Measurements from ENCODE around the gene GOLGA6L26.
"Not testable (repeated sequence)": the region's sequence is repeated elsewhere in the genome, so short reads cannot be mapped to it uniquely, and the experiment has no call there.

The GOLGA6L26 gene, protein sequence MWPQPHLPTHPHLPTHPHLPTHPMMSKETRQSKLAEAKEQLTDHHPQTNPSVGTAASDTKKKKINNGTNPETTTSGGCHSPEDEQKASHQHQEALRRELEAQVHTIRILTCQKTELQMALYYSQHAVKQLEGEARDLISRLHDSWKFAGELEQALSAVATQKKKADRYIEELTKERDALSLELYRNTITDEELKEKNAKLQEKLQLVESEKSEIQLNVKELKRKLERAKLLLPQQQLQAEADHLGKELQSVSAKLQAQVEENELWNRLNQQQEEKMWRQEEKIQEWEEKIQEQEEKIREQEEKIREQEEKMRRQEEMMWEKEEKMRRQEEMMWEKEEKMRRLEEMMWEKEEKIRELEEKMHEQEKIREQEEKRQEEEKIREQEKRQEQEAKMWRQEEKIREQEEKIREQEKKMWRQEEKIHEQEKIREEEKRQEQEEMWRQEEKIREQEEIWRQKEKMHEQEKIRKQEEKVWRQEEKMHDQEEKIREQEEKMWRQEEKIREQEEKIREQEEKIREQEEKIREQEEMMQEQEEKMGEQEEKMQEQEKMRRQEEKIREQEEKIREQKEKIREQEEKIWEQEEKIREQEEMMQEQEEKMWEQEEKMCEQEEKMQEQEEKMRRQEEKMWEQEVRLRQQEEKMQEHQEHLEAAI

DNA sequence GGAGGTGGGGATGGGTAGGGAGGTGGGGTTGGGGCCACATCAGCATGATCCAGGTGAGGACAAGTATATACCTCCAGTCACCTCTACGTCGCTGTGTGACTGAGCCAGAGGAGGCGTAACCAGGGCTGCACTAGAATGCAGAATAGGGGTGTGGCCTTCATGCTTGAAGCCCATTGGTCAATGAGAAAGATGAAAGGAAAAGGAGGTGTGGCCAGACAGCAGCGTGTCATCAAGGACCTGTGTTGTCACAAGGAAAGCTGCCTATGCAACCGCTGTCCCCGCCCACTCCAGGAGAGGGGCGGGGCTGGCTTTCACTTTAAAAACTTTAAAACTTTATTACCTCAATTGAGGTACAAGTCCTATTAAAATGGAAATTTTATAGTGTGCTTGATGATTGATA is at the start of gene GOLGA6L26:
TSS of gene GOLGA6L26 (minus strand) at position 101 of the 400 bp plus-strand sequence. CDS start at position 40, 61 bp downstream.
- DNase-seq = not testable (repeated sequence)

DNA sequence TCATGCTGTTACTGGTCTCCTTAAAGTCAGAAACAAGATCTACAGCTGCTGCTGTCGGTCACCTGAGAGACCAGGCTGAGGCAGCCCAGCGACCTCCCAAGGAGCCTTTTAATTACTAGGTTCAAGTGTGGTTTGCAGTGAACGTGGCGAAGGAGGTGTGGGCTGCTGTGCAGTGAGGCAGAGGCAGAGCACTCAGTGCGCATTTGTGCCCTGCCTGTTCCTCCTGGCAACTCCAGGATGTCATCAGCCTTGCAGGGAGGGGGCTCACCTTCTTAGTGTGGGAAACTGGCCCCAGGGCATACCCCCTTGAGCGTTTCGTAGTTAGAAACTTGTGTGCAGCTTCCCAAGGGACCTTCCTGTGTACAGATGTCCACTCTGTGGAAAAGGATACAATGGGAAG is 47.2 kb upstream of the GOLGA6L26 start:
- not testable (repeated sequence) for DNase-seq

GRCh38 chr15:23380700-23381099 is 46.7 kb upstream of the GOLGA6L26 start:
- not testable (repeated sequence) for DNase-seq

- DNase-seq = not testable (repeated sequence)
These were observed 45.0 kb upstream of the GOLGA6L26 start for GRCh38 chr15:23378946-23379345.

DNA sequence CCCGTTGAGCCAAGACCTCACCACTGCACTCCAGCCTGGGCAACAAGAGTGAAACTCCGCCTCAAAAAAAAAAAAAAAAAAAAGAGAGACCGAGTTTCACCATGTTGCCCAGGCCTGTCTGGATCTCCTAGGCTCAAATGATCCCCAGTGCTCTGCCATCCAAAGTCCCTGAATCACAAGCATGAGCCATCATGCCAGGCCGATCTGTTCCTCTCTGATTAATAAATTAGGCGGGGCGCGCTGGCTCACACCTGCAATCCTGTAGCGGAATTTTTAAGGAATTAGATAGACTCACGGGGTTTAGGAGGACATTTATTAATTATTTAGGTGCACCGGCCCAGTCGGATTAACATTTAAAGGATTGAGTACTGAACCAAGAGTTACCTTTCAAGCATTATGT is 40.2 kb upstream of the GOLGA6L26 start:
- DNase-seq = not testable (repeated sequence)

GRCh38 chr15:23372891-23373600 is 39.0 kb upstream of the GOLGA6L26 start:
- not testable (repeated sequence) for DNase-seq

GRCh38 chr15:23372284-23372683 is 38.3 kb upstream of the GOLGA6L26 start:
- DNase-seq = no peak

GRCh38 chr15:23371868-23372267 is 37.9 kb upstream of the GOLGA6L26 start:
- DNase-seq = not testable (repeated sequence)

- DNase-seq = not testable (repeated sequence)
These were observed 37.1 kb upstream of the GOLGA6L26 start for GRCh38 chr15:23371134-23371533.

- DNase-seq = no peak
These were observed 36.6 kb upstream of the GOLGA6L26 start for GRCh38 chr15:23370578-23370977.

DNA sequence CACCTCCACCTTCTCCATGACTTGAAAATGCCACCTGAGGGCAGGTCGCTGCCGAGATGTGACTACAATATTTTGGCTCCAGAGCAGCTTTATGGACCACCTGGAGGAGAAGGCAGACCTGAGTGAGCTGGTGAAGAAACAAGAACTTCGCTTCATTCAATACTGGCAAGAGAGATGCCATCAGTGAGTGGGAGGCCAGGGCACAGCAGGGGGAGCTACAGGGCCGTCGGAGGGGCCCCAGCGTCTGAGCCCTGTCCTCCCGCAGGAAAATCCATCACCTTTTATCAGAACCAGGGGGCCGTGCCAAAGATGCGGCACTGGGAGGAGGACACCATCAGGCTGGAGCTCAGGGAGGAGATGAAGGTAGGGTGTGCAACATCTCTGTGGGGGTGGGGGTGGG is 30.3 kb upstream of the GOLGA6L26 start:
- DNase-seq = not testable (repeated sequence)

DNA sequence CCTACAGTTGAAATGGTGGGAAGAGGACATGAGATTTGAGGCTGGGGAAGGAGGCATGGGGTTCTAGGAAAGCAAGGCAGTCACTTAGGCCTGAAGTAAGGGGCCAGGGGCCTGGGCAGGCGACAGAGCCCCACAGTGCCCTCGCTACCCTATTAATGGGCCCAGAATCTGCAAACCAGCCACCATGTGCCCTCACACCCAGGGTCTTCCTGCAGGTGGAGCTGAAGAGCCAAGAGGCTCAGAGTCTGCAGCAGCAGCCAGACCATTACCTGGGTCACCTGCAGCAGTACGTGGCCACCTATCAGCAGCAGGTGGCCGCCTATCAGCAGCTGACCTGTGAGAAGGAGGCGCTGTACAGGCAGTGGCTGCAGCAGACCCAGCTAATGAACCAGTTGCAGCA is 28.6 kb upstream of the GOLGA6L26 start:
- DNase-seq = not testable (repeated sequence)

DNA sequence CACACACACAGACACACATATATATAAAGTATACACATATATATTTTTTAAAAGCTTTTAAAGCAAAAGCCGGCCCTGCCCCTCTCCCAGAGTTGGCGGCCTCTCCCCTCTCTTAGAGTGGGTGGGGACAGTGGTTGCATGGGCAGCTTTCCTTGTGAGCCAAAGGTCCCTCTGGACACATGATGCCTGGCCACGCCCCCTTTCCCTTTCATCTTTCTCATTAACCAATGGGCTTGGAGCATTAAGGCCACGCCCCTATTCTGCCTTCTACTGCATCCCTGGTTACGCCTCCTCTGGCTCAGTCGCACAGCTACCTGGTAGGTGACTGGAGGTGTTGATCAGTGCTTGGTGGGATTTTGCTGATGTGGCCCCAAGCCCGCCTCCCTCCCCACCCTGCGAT is 20.5 kb upstream of the GOLGA6L26 start, which contains the start of gene GOLGA8S:
TSS of gene GOLGA8S (plus strand) at position 301 of the 400 bp plus-strand sequence. CDS start at position 363, 62 bp downstream.
- DNase-seq = not testable (repeated sequence)

DNA sequence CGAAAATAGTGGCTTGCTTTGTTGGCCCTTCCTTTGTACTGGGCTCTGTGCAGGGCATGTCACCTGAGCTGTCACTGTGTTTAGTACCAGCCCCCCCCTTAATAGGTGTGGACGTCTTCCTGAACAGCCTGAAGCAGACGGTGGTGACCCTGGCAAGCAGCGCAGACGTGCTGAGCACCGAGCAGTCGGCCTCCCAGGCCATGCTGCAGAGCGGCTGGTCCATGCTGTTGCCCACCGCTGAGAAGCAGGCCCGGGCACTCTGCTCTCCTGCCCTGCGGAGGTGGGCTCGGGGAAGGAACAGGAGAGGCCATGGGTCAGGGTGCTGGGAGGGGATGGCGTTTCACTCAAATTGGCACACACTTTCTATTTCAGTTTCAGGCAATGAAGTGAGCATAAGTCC is 22.8 kb downstream of the GOLGA6L26 start:
- DNase-seq = not testable (repeated sequence)

- not testable (repeated sequence) for DNase-seq
These were observed 28.1 kb downstream of the GOLGA6L26 start for GRCh38 chr15:23305921-23306320.

- not testable (repeated sequence) for DNase-seq
These were observed 29.2 kb downstream of the GOLGA6L26 start for GRCh38 chr15:23304805-23305204.

DNA sequence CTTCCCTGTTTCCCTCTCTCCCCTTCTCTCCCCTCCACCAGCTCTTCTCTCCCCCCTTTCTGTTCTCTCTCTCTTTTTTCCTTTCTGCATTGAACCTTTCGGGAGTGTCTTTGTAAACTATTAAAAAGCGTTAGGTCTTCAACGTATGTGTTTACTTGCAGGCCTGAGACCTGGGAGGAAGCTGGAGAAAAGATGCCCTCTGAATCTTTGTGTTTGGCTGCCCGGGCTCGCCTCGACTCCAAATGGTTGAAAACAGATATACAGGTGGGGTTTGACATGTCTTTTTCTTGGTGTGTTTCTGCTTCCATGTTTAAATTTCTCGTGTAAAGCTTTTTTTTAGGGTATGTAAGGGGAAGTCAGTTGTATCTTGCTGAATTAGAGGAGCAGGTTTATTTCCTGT is 29.7 kb downstream of the GOLGA6L26 start:
- peak; percentile 14 for DNase-seq

- DNase-seq = peak; percentile 16
These were observed 30.3 kb downstream of the GOLGA6L26 start for GRCh38 chr15:23303654-23304053.

DNA sequence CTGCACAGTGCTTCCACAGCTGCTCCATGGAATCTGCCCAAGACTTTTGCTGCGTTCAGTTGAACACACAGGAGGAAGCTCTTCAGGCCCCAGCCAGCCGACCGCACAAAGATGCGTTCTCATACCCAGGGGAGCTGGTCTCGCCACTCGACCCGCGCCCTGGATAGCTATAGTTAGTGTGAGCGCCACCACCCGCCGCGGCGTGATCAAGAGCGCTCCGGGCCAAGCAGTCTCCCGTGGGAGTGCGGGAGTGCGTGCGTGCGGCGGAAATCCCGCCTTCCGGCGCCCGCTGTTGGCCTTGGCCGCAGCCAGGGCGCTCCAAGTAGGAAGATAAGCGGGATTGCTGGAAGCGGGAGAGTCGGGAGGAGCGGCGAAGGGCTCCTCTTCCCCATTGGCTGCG is 30.8 kb downstream of the GOLGA6L26 start:
- not testable (repeated sequence) for DNase-seq

All from eye (tissue), 1 donor.